Panc1 (cell line): Measurements from ENCODE around the gene LGALS12.

Experiments
- POLR2AphosphoS5 ChIP-seq: IDR thresholded peaks from 2 replicates; pipeline ENCODE4 v1.6.1; 2012; ENCODE audit warnings: mild to moderate bottlenecking, low read depth, low read length, moderate library complexity
- SIN3A ChIP-seq: IDR thresholded peaks from 2 replicates; pipeline ENCODE4 v1.6.1; 2012; ENCODE audit warnings: low read depth, mild to moderate bottlenecking, low read length, moderate library complexity, borderline replicate concordance; ENCODE audit not compliant: insufficient read depth
- TF ChIP-seq, protein P1 (sequence below): fragments of 450-650 bp; IDR thresholded peaks from 2 replicates; pipeline ENCODE4 v1.5.1; 2017; ENCODE audit warnings: mild to moderate bottlenecking
- TF ChIP-seq, protein P2 (sequence below), 2 experiments: IDR thresholded peaks; 2 replicates each; pipeline ENCODE4 v1.6.1; 2011 to 2012; ENCODE audit warnings: low read depth in 2 of 2, control low read depth in 1 of 2, low read length in 1 of 2, mild to moderate bottlenecking in 1 of 2, moderate library complexity in 1 of 2; ENCODE audit not compliant: insufficient read depth in 1 of 2

DNA sequence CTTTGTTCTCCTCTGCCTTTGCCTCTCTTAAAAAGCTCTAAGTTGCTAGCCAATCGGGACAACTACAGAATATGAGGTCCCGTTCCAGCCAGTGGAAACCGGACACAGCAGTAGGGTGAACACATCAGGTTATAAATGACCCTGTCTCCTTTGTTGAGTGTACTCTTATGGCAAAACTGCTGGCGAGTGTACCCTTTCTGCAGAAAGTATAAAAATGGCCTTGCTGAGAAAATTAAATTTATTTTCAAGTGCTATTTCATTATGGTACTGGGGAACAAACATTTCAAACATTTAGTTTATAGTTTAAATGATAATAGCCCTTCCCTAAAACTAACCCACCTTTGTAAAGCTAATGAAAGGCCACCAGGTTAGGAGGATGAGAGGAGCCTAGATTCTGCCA lies 6.0 kb upstream of the LGALS12 start:
- TF ChIP-seq, protein P1, sequence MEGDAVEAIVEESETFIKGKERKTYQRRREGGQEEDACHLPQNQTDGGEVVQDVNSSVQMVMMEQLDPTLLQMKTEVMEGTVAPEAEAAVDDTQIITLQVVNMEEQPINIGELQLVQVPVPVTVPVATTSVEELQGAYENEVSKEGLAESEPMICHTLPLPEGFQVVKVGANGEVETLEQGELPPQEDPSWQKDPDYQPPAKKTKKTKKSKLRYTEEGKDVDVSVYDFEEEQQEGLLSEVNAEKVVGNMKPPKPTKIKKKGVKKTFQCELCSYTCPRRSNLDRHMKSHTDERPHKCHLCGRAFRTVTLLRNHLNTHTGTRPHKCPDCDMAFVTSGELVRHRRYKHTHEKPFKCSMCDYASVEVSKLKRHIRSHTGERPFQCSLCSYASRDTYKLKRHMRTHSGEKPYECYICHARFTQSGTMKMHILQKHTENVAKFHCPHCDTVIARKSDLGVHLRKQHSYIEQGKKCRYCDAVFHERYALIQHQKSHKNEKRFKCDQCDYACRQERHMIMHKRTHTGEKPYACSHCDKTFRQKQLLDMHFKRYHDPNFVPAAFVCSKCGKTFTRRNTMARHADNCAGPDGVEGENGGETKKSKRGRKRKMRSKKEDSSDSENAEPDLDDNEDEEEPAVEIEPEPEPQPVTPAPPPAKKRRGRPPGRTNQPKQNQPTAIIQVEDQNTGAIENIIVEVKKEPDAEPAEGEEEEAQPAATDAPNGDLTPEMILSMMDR, result no peak
- TF ChIP-seq POLR2AphosphoS5 (no peak), SIN3A (no peak)
- TF ChIP-seq, protein P2, sequence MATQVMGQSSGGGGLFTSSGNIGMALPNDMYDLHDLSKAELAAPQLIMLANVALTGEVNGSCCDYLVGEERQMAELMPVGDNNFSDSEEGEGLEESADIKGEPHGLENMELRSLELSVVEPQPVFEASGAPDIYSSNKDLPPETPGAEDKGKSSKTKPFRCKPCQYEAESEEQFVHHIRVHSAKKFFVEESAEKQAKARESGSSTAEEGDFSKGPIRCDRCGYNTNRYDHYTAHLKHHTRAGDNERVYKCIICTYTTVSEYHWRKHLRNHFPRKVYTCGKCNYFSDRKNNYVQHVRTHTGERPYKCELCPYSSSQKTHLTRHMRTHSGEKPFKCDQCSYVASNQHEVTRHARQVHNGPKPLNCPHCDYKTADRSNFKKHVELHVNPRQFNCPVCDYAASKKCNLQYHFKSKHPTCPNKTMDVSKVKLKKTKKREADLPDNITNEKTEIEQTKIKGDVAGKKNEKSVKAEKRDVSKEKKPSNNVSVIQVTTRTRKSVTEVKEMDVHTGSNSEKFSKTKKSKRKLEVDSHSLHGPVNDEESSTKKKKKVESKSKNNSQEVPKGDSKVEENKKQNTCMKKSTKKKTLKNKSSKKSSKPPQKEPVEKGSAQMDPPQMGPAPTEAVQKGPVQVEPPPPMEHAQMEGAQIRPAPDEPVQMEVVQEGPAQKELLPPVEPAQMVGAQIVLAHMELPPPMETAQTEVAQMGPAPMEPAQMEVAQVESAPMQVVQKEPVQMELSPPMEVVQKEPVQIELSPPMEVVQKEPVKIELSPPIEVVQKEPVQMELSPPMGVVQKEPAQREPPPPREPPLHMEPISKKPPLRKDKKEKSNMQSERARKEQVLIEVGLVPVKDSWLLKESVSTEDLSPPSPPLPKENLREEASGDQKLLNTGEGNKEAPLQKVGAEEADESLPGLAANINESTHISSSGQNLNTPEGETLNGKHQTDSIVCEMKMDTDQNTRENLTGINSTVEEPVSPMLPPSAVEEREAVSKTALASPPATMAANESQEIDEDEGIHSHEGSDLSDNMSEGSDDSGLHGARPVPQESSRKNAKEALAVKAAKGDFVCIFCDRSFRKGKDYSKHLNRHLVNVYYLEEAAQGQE (IDR thresholded peaks at IDR 0.05; ENCODE audit: insufficient read depth in 1 of 2, low read depth in 2 of 2, low read length in 1 of 2), result no peak
